Prostate gland (tissue), 2 donors: Measurements from ENCODE around the gene RBM47. TPM values are rescaled to one million over a fixed set of nuclear protein-coding genes. Genes with fewer than 3 reads are reported as not detected.

ENCODE experiments used
- DNase-seq: peaks from one replicate; pipeline ENCODE4 v3.0.0-alpha.2; 2019; ENCODE audit warnings: low spot score
- H3K27ac ChIP-seq, 2 donors: fragments of 200-600 bp; sonication (generic); 2 replicates each; pipeline ENCODE4 v1.5.1; 2017 to 2019
- H3K27me3 ChIP-seq: fragments of 200-600 bp; sonication (generic); replicated peaks from 2 replicates; pipeline ENCODE4 v1.5.1; 2019; ENCODE audit not compliant: insufficient read depth
- H3K36me3 ChIP-seq, 2 donors: fragments of 200-600 bp; sonication (generic); 1 replicate in 1 of 2; 2 replicates in 1 of 2; pipeline versions ENCODE4 v1.5.1 to v1.8.1; 2017 to 2019
- H3K4me1 ChIP-seq: fragments of 200-600 bp; sonication (generic); replicated peaks from 2 replicates; pipeline ENCODE4 v1.5.1; 2019
- H3K4me3 ChIP-seq, 2 donors: fragments of 200-600 bp; sonication (generic); 2 replicates each; pipeline ENCODE4 v1.5.1; 2017 to 2019
- H3K9me3 ChIP-seq: fragments of 200-600 bp; sonication (generic); 2 replicates; pipeline ENCODE4 v1.5.1; 2017
- POLR2A ChIP-seq: fragments of 450-650 bp; IDR thresholded peaks from one replicate; pipeline ENCODE4 v1.6.1; 2016; ENCODE audit warnings: antibody characterized with exemption, mild to moderate bottlenecking
- POLR2AphosphoS5 ChIP-seq: sonication (generic); formaldehyde crosslinking; IDR thresholded peaks from one replicate; pipeline ENCODE4 v1.6.1; 2017; ENCODE audit warnings: antibody characterized with exemption
- WGBS: methylation state at CpG from one replicate; pipeline ENCODE4 v1.1.5; 2018; 5-methylcytosine and 5-hydroxymethylcytosine counted together
- intact Hi-C: fragments of 100-400 bp; cut with DNase I; formaldehyde crosslinking; loops from one replicate; pipeline ENCODE4 v1.14.2; 2022
- total RNA-seq, 2 donors: library from RNA; depleted of rRNA; stranded (reverse); fragments of >200 nt; gene quantifications; one replicate each; pipeline ENCODE4 v1.1.0, GENCODE V29; 2016
- TF ChIP-seq, protein P1 (sequence below), 4 experiments: fragments of 200-600 bp in 2 of 4; fragments of 450-650 bp in 2 of 4; sonication (generic) in 2 of 4; IDR thresholded peaks; 1 replicate in 3 of 4; 2 replicates in 1 of 4; pipeline ENCODE4 v1.5.1; 2016 to 2019; ENCODE audit warnings: antibody characterized with exemption in 4 of 4, mild to moderate bottlenecking in 2 of 4, moderate library complexity in 2 of 4

Gene RBM47
- total RNA-seq, 2 donors from 2014 or later, result 241 to 302 TPM

DNA sequence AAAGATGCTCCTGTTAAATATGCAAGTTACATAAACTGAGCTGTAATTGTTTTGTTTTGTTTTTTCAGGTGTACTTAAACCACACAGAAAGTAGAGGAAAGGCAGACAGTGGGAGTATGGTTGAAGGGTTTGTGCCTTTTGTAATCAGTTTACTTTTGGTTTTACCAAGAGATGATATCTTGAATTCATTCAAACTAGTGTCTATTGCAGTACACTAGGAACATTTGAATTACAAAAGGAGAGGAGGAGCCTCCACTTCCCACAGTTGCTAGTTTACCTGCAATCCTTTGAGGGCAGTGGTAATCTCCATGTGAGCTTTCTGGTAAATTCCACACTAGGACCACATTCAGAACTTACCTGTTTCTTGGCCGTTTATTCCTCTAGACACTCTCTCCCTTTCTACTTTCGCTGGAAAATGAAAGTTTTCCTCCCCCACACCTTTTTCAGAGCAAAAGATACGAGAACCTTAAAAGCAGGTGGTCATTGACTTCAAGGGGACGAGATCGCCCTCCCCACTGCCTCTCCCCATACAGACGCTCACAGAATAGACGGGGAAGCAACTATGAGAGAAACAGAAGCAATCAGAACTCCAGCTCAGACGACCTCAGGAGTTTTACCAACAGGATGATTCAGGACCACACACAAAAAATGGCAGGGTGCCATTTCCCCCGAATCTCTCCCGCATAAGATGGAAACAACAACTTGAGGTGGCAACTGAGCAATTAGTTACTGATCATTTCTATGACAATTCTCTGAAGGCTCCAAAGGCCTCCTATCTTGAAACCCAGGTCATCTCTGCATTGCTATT lies 3.3 kb downstream of the RBM47 start:
- Histone ChIP-seq H3K4me3 (peak overlapping the region; percentile 42 to 64), H3K36me3 (no peaks in the 10 kb centered on the region), H3K27me3 (no peaks in the 10 kb centered on the region), H3K4me1 (peaks cover 2% of the 10 kb centered on the region), H3K27ac (peak overlapping the region; percentile 97), H3K9me3 (no peaks in the 10 kb centered on the region)
- intact Hi-C loops, result no loop called here
- DNase-seq, result peak; percentile 53
- TF ChIP-seq, protein P1, sequence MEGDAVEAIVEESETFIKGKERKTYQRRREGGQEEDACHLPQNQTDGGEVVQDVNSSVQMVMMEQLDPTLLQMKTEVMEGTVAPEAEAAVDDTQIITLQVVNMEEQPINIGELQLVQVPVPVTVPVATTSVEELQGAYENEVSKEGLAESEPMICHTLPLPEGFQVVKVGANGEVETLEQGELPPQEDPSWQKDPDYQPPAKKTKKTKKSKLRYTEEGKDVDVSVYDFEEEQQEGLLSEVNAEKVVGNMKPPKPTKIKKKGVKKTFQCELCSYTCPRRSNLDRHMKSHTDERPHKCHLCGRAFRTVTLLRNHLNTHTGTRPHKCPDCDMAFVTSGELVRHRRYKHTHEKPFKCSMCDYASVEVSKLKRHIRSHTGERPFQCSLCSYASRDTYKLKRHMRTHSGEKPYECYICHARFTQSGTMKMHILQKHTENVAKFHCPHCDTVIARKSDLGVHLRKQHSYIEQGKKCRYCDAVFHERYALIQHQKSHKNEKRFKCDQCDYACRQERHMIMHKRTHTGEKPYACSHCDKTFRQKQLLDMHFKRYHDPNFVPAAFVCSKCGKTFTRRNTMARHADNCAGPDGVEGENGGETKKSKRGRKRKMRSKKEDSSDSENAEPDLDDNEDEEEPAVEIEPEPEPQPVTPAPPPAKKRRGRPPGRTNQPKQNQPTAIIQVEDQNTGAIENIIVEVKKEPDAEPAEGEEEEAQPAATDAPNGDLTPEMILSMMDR (IDR thresholded peaks at IDR 0.05), result no peak
- TF ChIP-seq POLR2A (peak; percentile 33), POLR2AphosphoS5 (peak; percentile 71)
- 20% methylated on average over 10 of the region's 10 CpGs for WGBS

DNA sequence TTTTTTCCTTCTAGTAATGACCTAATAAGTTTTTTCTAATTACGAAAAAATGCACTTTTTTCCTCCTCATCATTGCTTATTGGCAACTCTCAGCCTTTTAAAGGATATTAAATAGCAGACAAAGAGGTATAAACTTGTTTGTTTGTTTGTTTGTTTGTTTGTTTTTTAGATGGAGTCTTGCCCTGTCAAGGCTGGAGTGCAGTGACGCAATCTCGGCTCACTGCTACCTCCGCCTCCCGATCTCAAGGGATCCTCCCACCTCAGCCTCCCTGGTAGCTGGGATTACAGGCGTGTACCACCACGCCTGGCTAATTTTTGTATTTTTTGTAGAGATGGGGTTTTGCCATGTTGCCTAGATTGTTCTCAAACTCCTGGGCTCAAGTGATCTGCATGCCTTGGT lies 6.0 kb downstream of the RBM47 start:
- intact Hi-C loops, result no loop called here
- Histone ChIP-seq H3K9me3 (no peaks in the 10 kb centered on the region), H3K4me3 (no peak overlapping the region), H3K27ac (peak overlapping the region; percentile 80 to 97), H3K4me1 (peaks cover 6% of the 10 kb centered on the region), H3K27me3 (no peaks in the 10 kb centered on the region), H3K36me3 (no peaks in the 10 kb centered on the region)
- DNase-seq, result no peak
- TF ChIP-seq, protein P1 (IDR thresholded peaks at IDR 0.05), result no peak
- TF ChIP-seq POLR2AphosphoS5 (no peak), POLR2A (no peak)
- 93% methylated on average over 7 of the region's 7 CpGs for WGBS

DNA sequence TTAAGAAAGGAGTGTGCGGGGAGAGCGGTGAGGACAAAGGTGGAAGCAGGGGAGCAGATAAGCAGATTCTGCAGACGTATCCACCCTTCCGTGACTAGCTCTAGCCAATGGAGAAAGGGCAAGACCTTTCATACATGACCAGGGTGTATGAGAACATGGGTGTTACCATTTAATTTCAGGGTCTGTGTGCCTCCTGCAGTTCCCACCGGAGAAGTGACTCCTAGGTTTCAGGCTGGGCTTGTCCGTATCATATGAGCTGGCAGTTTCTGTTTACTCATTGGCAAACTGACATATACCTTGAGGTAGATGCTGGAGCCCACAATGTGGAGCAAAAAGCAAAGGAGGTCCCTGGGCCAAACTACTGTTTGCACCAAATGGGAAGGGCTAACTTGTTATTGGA lies 6.8 kb downstream of the RBM47 start:
- TF ChIP-seq POLR2AphosphoS5 (peak; percentile 73), POLR2A (no peak)
- TF ChIP-seq, protein P1 (IDR thresholded peaks at IDR 0.05), result peak in 1 of 4 experiments; percentile 28
- Histone ChIP-seq H3K36me3 (no peaks in the 10 kb centered on the region), H3K4me1 (peaks cover 6% of the 10 kb centered on the region), H3K27ac (peak overlapping the region; percentile 80 to 97), H3K9me3 (no peaks in the 10 kb centered on the region), H3K4me3 (no peak overlapping the region), H3K27me3 (no peaks in the 10 kb centered on the region)
- intact Hi-C loops, result no loop called here
- WGBS, result 63% methylated on average over 6 of the region's 6 CpGs
- DNase-seq, result peak; percentile 70

DNA sequence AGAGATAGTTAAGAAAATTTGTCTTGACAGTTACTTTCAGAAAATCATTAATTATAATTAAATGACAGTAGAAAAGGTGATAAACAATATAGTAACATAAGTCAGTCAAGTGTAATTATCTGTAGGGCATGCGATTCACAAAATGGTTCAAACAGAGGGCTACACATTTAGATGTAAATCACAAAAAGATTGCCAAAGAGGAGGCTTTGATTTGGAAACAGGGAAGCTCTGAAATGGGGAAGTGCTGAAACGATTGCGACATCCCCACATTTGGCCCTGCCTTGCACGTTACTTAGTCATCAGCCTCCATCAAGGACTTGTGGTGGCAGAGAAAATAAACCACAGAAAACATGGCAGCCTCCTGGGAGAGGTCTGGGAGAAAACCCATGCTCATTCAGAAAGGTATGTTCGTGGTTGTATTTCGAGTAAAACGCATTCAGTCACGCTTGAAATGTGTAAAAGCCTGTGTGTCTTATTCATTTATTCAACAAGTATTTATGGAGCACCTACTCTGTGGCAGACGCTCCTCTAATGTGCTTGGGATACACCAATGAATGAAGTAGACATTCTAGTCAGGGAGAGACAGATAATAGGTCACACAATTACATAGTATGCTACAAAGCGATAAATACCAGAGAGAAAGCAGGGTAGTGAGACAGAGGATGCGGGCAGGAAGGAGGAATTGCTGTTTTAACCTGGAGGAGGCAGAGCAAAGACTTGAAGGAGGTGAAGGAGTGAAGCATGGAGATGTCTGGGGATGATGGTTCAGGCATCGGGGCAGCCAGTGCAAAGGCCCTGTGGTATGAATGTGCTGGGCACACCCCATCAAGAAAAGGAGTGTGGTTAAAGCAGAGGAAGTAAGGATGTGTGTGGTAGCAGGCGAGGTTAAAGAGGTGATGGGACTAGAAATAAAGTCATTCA lies 7.8 kb downstream of the RBM47 start:
- Histone ChIP-seq H3K4me3 (no peak overlapping the region), H3K27me3 (no peaks in the 10 kb centered on the region), H3K9me3 (no peaks in the 10 kb centered on the region), H3K27ac (peak overlapping the region; percentile 80 to 97), H3K36me3 (no peaks in the 10 kb centered on the region), H3K4me1 (peaks cover 6% of the 10 kb centered on the region)
- 62% methylated on average over 13 of the region's 13 CpGs for WGBS
- DNase-seq, result peak; percentile 87
- intact Hi-C loops, result no loop called here
- TF ChIP-seq POLR2AphosphoS5 (peak; percentile 89), POLR2A (no peak)
- TF ChIP-seq, protein P1 (IDR thresholded peaks at IDR 0.05), result peak in 1 of 4 experiments; percentile 6
